8988T (cell line): ENCODE data around the gene HDAC4.

Experiments used
- DNase-seq: peaks from one replicate; pipeline ENCODE4 v3.0.0; 2011

The HDAC4 gene

GRCh38 chr2:239159476-239159911 lies 241.3 kb downstream of the HDAC4 start:
- no peak for DNase-seq

DNA sequence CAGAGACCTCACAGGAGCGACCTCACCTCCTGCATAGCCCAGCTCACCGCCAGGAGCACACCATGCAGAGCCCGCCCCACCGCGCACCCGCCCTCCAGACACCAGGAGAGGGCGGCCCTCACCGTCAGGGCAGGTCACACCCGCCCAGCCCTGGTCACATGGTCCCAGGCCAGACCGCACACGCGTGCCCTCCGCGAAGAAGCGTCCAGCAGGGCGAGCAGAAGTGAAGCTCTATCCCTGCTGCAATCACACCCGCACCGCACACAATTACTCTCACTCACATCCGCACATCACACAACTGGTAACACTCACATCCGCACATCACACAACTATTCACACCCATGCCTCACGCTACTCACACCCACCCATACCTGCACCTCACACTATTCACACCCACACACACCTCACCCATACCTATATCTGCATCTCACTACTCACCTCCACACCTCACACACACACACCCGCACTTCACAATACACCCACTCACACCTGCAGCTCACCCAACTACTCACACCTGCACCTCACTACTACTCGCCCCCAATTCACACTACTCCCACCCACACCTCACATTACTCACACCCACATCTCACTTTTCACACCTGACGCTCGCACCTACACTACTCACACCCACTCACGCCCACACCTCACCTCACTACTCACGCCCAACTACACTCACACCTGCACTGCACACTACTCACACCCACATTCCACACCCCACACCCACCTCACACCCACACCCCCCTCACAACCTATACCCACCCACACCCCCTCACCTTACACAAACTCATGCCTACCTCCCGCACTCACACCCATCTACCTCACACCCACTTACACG lies 242.0 kb downstream of the HDAC4 start:
- no peak for DNase-seq

DNA sequence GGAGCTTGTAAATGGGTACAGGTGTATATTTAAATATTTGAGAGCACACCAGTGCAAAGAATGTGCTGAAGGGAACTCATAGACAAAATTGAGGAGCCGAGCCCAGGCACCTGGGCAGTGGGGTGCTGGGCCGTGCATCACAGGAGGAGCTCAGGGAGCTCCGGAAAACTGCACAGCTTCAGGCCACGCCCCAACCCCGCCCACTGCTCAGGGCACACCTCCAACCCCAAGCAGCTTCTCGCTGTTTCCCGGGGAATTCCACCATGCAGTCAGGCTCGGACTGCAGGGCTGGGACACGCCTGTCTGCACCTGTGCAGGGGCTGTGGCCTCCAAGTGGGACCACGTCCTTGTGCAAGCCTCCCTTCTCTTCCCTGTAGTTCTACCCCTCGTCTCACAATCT lies 243.0 kb downstream of the HDAC4 start:
- DNase-seq: peak; percentile 50

DNA sequence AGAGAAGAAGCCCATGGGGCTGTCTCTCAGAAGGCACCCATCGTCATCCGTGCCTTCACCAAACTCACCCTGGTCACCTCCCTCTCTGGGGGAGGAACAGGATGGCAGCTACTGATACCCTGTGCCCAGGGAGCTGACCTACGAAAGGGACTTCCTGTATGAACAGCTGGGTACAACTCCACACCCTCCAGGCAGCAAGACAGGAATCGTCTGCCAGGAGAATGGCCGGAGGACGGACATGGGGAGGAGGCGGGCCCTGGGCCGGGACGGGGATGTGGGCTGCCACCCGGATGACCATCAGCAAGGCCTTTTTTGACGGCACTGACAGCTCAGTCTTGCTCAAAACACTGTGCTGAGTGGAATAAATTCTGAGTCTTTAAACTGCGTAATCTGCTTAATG lies 243.6 kb downstream of the HDAC4 start:
- DNase-seq: no peak

GRCh38 chr2:239156516-239157265 lies 244.1 kb downstream of the HDAC4 start:
- no peak for DNase-seq

- no peak for DNase-seq
Measured at GRCh38 chr2:239155806-239156480, 244.9 kb downstream of the HDAC4 start.

GRCh38 chr2:239154971-239155805 lies 245.6 kb downstream of the HDAC4 start:
- DNase-seq: no peak

GRCh38 chr2:239153806-239154591 lies 246.8 kb downstream of the HDAC4 start:
- DNase-seq: no peak

DNA sequence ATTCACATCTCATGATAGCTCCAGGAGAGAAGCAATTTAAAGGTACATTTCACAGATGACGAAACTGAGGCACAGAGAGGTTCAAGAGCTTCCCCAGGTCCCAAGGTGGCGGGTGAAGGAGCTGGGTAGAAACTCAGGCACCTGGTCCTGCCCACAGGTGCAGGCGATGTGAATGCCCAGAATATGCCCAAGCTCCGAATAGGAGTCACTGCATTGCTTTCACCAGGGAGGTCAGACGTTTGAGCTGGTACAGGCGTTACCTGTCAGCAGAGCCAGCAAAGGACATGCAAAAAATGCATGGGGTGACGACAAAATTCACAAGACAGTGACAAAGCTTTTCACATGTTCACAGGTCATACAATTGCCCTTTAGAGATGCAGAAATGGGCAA lies 247.9 kb downstream of the HDAC4 start:
- DNase-seq: no peak

- DNase-seq: no peak
Measured at GRCh38 chr2:239152239-239152915, 248.4 kb downstream of the HDAC4 start.

GRCh38 chr2:239151201-239152131 lies 249.4 kb downstream of the HDAC4 start:
- no peak for DNase-seq

DNA sequence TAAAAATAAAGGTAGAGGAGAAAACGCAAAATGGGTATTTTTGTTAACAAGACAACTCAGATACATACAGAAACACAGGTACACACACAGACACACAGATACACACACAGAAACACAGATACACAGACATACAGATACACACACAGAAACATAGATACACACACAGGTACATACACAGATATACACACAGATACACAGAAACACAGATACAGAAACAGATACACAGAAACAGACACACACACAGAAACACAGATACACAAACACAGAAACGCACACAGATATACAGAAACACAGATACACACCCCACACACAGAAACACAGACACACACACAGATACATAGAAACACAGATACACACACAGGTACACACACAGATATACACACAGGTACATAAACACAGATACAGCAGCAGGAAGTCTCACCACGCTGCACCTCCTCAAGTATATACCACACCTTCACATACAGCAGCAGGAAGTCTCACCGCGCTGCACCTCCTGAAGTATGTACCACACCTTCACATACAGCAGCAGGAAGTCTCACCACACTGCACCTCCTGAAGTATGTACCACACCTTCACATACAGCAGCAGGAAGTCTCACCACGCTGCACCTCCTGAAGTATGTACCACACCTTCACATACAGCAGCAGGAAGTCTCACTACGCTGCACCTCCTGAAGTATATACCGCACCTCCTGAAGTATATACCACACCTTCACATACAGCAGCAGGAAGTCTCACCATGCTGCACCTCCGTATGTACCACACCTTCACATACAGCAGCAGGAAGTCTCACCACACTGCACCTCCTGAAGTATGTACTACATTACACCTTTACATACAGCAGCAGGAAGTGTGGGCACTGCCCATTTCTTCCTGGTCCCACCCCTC lies 250.5 kb downstream of the HDAC4 start:
- no peak for DNase-seq

DNA sequence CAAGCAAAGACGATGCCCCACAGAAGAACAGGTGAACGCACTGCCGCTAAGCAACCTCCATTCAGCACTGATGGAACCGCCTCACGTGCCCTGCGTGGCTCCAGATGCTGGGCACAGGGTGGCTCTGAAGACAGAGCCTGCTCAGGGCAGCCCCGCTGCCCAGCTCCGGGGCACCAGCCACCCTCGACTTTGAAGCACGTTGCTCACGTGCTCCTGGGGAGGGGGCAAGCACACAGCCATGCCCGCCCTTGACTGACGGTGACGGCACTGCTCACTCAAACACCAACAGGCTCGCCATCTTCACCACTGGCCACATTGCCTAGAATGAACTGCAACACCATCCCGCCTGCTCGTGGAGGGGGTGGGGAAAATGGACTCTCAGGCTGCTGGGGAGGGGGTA lies 251.3 kb downstream of the HDAC4 start:
- DNase-seq: no peak

- DNase-seq: no peak
Measured at GRCh38 chr2:239148495-239149200, 252.2 kb downstream of the HDAC4 start.

GRCh38 chr2:239147376-239147775 lies 253.4 kb downstream of the HDAC4 start:
- DNase-seq: no peak

DNA sequence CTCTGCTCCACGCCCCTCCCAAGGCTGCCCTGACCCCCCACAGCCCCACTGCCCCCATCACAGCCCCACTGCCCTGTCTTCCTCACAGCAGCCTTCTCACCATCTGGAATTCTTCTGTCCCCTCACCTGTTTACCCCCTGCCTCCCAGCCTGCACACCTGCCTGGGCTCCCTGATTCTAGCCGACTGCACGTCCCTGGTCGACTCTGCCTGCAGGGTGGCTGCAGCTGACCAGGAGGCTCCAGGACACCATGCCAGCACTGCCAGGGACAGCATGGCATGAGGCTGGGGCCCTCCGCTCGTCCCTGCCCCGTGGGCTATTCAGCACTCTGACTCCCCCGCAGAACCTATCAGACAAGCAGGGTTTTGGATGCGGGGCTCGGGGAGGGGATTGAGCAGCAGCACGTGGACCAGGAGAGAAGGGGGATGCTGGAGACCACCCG lies 254.1 kb downstream of the HDAC4 start:
- DNase-seq: no peak

- no peak for DNase-seq
Measured at GRCh38 chr2:239146011-239146641, 254.7 kb downstream of the HDAC4 start.

- no peak for DNase-seq
Measured at GRCh38 chr2:239145601-239146000, 255.2 kb downstream of the HDAC4 start.
